NCI-H128 (cell line): ENCODE data around the gene NAT9.

Source experiments
- DNase-seq: peaks from one replicate; lab custom pipeline; 2025; ENCODE audit not compliant: unreplicated experiment; lab: John Stamatoyannopoulos, UW

The NAT9 gene

DNA sequence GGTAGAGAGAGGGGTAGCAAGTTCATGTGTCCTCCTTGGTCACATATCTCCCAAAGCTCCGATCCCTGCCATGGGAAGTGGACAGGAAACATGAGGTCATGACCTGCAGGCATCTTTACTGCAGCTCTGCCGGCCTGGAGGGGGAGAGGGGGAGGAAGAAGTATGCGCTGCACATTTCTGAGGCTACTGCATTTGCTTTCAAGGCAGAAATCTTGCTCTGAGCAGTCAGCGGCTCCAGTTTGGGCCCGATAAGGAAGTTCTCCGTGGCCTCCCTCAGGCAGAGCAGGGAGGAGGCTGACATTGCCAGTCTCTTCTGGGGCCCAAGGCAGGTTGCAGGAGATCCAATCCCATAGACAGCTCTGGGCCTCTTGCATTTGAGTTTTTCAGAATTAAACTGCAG, 29.2 kb downstream of the NAT9 start:
- no peak for DNase-seq

DNA sequence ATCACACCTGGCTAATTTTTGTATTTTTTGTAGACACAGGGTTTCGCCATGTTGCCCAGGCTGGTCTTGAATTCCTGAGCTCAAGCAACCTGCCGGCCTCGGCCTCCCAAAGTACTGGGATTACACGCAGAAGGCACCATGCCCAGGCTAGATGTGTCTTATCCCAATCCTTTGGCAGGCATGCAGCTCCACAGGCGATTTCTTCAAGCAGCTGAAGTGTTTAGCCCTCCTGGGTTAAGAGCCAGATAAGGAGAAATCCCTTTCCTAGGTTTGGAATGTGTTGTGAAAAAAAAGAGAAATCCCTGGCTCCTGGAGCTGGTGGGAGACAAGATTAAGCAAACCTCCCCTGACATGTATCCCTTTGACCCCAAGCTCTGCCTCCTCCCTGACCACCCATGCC, 29.8 kb downstream of the NAT9 start:
- no peak for DNase-seq

DNA sequence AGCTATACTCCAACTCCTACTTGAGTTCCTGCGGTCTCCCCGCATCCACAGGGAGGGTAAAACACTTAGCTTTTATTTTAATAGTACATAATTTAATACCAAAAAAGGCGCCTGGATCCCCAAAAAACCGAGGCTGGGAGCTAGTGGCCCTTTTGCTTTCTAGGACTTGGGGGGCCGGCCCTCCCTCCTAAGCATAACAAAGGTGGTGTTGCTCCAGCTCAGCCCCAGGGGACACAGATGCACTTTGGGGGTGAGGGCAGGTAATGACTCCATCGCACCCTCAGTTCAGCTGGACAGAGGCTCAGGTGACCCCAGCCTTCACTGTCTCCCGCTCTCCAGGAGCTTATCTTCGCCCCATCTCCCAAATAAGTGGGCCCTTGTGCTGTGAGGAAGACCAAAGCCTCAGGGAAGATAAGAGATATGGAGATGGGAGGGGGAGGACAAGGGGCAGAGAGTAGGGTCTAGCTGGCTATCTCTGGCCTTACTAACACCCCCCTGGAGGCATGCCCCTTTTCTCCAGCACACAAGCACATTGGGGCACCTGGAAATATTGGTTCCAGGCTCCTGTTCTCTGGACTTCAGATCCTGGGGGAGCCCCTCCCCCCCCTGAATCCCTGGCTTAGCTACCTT, 30.5 kb downstream of the NAT9 start:
- DNase-seq, result no peak

DNA sequence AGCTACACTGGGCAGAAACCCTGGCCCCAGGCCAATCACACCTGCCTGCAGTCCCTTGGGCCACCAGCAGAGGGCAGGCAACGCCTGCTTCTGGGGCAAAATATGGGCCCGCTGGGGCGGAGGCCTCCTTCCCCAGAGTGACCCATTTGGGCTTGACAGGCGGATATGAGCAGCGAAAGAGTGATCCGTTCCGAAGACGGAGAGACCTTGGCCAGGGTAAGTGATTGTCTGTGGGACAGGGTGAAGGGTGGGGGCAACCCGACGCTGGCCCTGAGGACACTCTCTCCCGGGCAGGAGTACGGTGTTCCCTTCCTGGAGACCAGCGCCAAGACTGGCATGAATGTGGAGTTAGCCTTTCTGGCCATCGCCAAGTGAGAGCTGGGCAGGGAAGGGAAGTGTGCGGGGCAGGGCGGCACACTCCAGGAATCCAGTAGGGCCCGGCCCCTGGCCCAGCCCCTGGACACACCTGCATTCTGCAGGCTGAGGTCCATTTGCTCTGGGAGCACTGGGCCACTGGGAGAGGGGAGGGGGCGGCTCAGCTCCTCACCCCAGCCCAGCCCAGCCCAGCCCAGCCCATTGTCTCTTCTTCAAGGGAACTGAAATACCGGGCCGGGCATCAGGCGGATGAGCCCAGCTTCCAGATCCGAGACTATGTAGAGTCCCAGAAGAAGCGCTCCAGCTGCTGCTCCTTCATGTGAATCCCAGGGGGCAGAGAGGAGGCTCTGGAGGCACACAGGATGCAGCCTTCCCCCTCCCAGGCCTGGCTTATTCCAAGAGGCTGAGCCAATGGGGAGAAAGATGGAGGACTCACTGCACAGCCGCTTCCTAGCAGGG, 31.2 kb downstream of the NAT9 start:
- no peak for DNase-seq

DNA sequence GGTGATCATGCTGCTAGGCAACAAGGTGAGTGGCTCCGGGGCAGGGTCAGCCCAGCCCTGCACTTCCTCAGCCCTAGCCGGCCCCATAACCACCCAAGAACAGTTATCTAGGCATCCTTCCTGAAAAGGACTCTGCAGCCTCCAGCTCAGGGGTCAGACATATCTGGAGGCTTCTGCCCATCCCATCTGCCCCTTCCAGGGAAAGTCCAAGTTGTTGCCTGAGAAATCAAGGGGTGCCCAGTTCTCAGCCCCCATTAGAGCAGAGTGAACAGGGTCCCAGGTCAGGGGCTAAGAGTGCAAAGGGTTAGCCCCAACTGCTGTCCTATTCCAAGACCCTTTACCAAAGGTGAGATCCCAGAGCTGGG, 31.8 kb downstream of the NAT9 start:
- DNase-seq, result no peak

DNA sequence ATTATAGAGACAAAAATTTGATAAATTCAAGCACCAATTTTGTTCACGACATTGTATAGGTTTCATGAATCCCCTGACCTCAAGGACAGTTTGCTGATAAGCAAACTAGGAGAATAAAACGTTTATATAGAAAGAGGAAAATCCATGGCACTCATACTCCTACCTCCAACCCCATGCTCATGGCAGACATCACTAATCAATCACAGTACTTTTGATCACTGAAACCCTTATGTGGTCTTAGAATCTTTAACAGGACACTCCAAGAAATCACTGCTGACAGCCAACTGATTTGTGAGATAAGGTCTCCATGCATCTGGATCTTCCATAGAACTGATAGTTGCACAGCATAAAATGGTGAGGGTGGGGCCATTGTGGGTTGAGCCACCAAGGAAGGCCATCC, 32.4 kb downstream of the NAT9 start:
- no peak for DNase-seq

DNA sequence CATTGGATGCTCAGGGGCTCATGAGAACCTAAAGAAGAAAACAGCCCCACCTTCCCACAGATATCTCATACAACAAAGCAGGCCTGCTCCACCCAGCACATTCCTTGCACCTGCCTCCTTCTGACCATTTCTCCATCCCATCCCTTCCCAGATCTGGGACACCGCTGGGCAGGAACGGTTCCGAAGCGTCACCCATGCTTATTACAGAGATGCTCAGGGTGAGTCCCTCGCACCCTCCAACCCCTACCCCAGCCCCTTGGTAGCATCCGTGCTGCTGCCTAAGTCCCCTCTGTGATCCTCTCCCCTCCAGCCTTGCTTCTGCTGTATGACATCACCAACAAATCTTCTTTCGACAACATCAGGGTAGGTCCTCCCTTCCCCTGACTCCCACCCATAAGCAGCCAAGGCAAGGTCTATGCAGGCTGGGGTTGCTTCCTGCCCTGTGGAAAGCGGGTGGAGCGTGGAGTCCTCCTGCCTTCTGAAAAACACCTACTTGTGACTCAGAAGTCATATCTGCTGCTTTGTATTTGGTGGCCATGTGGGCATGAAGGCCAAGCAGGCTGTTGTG, 33.1 kb downstream of the NAT9 start:
- DNase-seq, result no peak

DNA sequence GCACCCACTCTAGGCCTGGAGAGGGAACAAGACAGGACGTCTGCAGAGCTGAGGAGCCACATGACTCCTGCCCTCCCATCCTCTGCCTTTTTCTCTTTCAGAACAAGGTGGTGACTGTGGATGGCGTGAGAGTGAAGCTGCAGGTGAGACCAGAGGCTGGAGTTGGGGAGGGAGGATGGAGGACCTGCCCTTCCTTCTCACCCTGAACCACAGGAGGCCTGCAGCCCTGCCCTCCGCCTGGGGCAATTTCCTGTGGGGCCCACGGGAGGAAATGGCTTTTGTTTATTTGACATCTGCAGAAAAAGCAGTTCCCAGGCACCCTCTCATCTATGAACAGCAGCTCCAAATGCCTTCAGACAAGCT, 34.0 kb downstream of the NAT9 start:
- no peak for DNase-seq

DNA sequence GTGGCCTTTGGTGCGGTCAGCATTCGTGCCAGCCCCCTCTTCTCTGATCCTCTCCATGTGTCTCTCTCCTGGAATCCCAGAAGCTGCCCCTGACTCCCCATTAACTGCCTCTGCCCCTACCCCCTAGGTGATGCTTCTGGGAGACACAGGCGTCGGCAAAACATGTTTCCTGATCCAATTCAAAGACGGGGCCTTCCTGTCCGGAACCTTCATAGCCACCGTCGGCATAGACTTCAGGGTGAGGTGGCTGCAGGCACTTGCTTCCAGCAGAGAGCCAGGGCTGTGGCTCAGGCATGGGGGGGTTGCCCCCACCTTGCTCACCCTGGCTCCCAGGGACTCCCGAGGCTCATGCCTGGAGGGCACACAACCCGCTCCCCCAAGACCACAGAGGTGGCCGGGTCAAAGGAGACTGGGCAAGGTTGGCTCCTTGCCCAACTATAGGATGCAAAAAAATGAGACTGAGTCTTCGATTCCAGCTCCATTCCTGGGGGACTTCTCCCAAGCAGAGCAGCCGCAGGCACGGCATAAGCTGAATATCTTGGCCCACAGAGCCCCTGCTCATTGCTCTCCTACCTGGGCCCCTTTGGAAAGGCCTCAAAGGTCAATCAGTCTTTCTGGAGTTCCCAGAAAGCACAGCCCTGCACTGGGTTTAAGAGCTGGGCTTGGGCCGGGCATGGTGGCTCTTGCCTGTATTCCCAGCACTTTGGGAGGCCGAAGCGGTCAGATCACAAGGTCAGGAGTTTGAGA, 35.3 kb downstream of the NAT9 start:
- no peak for DNase-seq

DNA sequence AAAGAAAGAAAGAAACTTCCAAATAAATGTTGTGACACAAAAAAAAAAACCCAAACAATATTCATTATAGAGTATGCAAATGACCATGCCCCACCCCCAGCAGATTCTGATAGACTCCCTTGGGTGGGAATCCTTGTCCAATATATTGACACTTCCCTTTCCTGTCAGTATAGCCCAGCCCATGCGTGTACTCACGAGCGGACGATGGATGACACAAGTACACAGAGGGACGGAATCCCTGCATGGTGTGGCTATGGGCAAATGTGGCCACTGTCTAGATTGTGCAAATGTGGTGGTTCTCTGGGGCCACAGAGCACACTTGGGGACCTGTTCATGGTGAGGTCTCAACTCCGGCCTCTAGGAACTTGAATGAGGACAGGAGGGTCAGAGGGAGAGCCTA, 36.0 kb downstream of the NAT9 start:
- DNase-seq, result no peak

DNA sequence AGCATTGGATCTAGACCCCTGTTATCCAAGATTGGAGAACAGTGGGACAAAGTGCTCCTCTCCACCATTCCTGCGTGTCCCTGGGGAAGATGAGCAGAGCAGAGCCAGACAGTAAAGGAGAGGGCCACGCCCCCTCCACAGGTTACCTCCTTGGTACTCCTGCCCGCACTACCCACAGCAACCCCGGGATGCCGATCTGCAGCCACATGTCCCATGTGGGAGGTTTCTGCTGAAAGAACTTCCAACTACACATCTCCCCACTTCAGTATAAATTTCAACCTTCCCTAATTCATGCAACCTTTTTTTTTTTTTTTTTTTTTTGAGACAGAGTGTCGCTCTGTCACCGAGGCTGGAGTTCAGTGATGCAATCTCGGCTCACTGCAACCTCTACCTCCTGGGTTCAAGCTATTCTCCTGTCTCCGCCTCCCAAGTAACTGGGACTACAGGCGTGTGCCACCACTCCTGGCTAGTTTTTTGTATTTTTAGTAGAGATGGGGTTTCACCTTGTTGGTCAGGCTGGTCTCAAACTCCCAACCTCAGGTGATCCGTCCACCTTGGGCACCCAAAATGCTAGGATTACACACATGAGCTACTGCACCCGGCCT, 36.8 kb downstream of the NAT9 start:
- no peak for DNase-seq

DNA sequence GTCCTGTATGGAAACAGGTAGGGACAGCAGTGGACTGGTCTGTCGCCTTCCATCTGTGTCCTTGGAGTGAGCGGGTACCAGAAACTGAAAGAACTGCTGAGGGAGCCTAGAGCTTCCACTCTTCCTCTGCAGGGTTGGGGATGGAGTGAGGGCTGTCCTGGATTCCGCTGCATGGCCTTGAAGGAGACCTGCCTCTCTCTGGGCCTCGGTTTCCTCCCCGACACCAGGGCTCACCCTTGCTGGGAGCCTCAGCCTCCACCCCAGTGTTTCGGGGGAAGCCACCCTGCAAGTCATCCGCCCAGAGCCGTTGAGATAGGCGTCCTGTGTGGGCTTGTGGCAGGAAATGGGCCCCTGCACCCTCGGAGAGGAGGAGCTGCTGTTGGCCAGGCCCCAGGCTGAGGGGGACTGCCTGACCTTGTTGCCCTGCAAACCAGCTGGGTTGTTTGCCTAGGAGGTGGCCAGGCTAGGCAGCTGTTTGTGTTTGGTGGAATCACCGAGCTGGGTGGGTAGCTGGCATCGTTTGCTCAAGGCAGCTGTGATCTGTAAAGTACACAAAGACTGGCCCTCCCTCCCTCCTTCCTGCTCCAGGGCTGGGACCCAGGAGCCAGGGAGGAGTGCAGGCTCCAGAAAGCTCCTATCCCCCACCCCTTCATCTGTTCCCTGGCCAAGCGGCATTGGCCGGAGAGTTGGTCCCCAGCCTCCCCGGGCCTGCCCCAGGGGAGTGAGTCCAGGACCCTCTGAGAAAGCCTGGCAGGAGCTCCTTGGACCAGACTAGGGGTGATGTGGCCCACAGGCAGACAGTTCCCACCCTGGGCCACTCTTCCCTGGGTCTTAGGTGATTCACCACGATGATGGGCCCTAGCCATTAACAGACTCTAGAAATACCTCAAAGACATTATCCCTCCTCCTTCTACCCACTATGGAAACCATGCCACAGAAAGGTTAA, 37.8 kb downstream of the NAT9 start:
- DNase-seq, result no peak

DNA sequence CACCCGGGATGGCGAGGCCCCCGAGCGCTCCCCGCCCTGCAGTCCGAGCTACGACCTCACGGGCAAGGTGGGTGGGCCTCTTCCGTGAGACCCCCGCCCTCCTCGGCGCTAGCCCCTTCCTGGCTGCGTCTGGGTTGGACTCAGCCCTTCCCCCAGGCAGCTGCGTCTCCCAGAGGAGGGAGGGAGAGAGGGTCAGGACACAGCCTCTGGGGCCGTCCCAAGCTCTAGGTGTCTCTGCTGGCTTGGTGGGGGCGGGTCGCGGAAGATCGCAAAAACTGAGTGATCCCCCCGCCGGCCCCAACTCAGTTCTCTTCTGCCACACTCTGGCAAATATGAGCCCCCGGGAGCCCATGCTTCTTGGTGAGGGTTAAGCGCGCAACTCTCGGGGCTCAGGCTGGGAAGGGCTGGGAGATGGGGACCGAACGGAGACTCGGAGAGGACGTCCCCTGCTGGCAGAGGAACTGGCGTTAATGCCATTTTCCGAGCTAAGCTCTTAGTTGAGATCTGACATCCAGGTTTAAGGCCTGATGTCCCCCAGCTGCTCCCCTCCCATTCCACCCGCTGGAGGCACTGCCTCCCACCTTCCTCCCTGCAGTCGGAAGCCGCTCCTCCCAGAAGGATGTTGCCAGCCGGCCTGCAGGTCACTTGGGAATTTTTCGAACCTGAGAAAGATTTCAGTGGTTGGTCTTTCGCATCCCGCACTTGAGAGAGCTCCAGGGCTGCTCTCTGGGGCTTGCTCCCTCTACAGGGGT, 38.7 kb downstream of the NAT9 start:
- no peak for DNase-seq

DNA sequence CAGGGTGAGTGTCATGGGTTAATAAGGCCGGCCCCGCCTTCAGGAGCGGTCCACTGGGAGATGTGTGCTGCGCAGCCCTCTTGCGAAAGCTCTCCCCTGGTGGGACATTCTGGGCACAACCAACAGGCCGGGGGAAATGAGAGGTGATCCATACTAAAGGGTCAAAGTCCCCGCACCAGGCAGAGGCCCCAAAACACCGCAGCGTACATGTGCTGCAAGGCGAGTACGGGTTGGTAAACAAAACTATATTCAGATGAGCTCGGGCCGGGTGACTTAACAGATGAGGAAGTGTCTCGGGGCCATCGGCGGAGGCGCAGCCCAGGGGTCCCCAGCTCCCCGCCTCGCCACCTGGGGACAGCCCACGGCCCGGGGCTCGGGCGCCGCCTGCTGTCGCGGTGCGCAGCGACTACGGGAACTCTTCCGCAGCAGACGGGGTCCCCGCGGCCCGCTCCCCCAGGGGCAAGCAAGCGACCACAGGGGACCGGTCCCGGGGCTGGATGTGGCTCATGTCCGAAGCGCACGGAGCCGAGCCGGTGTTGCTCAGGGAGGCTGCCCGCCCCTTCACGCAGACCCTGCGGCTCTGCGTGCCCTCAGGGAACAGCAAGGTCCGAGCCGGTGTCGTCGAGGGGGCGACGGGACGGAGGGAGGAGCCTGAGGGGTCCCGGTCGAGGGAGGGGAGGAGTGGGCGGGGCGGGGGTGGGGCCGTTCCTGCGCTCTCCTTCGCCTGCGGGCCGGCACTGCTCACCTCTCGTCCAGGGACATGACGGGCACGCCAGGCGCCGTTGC, 39.4 kb downstream of the NAT9 start, which contains the start of gene RAB37:
Gene RAB37, plus strand, starts transcription at position 744 of the 786 bp plus-strand sequence. Its CDS starts 17 bp downstream, at position 761.
- no peak for DNase-seq

DNA sequence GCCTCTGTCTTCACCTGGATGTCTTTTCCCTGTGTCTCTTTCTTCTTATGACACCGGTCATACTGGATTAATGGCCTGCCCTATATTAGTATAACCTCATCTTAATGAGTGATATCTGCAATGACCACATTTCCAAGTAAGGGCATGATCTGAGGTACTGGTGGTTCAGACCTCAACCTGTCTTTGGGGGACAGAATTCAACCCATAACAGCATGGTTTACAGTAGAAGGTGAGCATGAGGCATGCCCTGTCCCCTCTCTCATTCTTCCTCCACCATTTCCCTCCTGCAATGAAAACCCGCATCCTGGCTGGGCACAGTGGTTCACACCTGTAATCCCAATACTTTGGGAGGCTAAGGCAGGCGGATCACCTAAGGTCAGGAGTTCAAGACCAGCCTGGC, 41.9 kb downstream of the NAT9 start:
- DNase-seq, result no peak

DNA sequence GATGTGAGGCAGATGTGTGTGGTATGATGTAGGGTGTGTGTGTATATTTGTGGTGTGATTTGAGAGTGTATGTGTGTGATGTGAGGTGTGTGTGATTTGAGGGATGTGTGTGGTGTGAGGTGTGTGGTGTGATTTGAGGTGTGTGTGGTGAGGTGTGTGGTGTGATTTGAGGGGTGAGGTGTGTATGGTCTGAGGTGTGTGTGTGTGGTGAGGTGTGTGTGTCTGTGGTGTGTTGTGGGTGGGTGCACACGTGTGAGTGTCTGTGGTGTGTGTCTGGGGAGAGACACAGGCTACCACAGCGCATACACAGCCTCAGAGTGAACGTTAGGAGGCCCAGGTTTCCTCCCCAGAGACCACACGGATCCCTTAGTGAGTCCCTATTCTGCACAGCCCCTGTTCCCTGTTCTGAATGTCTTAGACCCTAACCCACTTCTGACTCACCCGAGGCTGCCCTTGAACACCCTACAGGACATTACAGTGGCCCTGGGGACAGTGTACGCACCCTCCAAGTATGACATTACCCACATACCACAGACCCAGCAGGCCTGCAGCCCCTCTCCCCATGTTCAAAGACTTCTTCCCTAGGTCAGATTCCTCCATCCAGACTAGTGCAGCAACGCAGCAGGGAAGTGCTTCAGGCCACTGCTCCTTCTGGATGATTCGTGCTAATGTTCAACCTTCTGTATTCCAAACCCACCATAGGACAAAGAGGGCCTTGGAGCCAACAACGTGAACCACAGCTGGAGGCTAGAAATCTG, 42.6 kb downstream of the NAT9 start:
- DNase-seq, result no peak

DNA sequence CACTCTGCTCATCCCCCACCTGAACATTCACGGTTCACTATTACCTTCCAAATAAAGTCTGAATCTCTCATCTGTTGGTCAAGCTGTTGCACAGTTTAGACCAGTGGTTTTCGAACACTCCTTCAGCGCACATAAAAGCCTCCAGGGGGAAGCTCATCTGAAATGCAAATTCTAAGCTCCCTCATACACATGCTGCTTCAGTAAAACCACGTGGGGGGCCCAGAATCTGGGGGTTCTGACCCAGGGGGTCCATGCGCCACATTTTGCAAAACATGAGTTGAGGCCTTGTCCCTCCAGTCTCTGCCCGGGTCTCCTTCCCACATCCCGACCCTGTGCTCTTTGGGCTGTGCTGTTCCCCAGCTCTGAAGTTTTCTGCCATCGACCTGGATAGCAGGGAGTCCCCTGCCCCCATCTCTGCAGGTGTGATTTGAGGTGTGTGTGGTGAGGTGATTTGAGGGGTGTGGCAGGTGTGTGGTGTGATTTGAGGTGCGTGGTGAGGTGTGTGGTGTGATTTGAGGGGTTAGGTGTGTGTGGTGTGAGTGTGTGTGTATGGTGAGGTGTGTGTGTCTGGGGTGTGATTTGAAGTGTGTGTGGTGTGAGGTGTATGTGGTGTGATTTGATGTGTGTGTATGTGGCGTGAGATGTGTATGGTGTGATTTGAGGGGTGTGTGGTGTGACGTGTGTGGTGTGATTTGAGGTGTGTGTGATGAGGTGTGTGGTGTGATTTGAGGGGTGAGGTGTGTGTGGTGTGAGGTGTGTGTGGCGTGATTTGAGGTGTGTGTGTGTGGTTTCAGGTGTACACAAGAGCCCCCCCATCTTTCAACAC, 43.9 kb downstream of the NAT9 start:
- no peak for DNase-seq
